GM10248 (cell line): ENCODE results near the gene CLSTN1.

Experiments used
- CTCF ChIA-PET: fragments of 300-600 bp; sonication (Branson Sonifier 250); formaldehyde crosslinking; extraction: SDS; loops from one replicate; lab custom pipeline; 2021; ENCODE audit warnings: antibody characterized with exemption; lab: Yijun Ruan, JAX
- POLR2A ChIA-PET: fragments of 350-650 bp; sonication (Branson Sonifier 250); formaldehyde crosslinking; extraction: SDS; loops from one replicate; lab custom pipeline; 2020; ENCODE audit warnings: antibody characterized with exemption; lab: Yijun Ruan, JAX
- DNase-seq: peaks from one replicate; pipeline ENCODE4 v3.0.0; 2012; ENCODE audit errors: extremely low spot score
- TF ChIP-seq, protein P1 (sequence below): IDR thresholded peaks from 2 replicates; pipeline ENCODE4 v1.5.1; 2012; ENCODE audit warnings: mild to moderate bottlenecking, low read depth; ENCODE audit errors: extremely low read depth, missing control alignments, control extremely low read depth

CLSTN1 gene

DNA sequence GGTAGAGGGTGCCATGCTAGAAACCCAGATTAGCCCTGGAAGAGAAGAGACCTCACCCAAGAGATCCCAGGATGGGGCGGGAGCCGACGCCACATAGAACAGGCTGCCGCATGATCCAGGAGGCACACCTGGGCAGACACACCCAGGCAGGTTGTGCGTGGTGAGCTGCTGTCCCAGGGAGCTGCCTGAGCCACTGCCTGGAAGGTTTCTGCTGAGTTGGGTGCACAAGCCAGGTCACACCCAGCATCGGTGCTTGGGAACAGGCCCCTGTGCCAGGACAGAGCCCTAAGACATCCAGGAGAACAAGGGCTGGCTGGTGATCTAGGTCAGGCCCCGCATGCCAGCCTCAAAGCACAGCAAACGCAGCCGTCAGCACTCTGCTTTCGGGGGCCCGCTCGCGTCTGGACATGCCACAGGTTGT lies 46.1 kb upstream of the CLSTN1 start:
- TF ChIP-seq, protein P1, sequence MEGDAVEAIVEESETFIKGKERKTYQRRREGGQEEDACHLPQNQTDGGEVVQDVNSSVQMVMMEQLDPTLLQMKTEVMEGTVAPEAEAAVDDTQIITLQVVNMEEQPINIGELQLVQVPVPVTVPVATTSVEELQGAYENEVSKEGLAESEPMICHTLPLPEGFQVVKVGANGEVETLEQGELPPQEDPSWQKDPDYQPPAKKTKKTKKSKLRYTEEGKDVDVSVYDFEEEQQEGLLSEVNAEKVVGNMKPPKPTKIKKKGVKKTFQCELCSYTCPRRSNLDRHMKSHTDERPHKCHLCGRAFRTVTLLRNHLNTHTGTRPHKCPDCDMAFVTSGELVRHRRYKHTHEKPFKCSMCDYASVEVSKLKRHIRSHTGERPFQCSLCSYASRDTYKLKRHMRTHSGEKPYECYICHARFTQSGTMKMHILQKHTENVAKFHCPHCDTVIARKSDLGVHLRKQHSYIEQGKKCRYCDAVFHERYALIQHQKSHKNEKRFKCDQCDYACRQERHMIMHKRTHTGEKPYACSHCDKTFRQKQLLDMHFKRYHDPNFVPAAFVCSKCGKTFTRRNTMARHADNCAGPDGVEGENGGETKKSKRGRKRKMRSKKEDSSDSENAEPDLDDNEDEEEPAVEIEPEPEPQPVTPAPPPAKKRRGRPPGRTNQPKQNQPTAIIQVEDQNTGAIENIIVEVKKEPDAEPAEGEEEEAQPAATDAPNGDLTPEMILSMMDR: no peak
- POLR2A ChIA-PET: no interaction called here
- no peak for DNase-seq
- CTCF ChIA-PET: interaction anchor here (1.7 to 3.6 kb wide), 6 partner anchors 9 to 255 kb away, joined by 4 to 69 read pairs (median 20); no protein-coding TSS in a partner anchor

- CTCF ChIA-PET: interaction anchor here (0.7 to 3.6 kb wide), 30 partner anchors 9 to 561 kb away, joined by 3 to 69 read pairs (median 4); partner anchors contain the start of genes CENPS, CTNNBIP1, LZIC and NMNAT1
- TF ChIP-seq, protein P1: no peak
- POLR2A ChIA-PET: interaction anchor here (1.3 kb wide), 1 partner anchor 242 kb away, joined by 3 read pairs; no protein-coding TSS in a partner anchor
- no peak for DNase-seq
Observed at GRCh38 chr1:9868244-9868590, 44.5 kb upstream of the CLSTN1 start.

GRCh38 chr1:9867408-9868243 lies 43.9 kb upstream of the CLSTN1 start:
- TF ChIP-seq, protein P1: peak; percentile 99
- CTCF ChIA-PET: interaction anchor here (0.7 to 7.4 kb wide), 30 partner anchors 9 to 562 kb away, joined by 3 to 72 read pairs (median 4); partner anchors contain the start of genes CENPS, CTNNBIP1, LZIC and NMNAT1
- POLR2A ChIA-PET: interaction anchor here (1.3 kb wide), 1 partner anchor 241 kb away, joined by 3 read pairs; no protein-coding TSS in a partner anchor
- peak; percentile 91 for DNase-seq

DNA sequence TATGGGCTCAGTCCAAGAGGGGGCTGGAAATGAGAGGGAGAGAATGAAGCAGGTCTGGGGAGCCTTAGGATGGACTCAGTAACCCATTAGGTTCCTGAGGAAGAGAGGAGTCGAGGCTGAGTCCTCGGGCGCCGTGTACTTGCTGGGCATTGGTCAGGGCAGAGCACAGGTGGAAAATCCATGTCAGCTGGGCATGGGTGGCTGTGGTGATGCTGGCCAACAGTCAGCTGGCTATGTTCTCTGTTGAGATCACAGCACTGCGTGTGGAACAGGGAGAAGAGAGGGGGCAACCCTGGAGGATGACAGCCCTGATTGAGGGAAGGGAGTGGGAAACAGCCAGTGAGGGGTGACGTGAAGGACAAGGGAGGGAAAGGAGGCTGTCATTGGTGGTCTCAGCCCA lies 43.1 kb upstream of the CLSTN1 start:
- CTCF ChIA-PET: interaction anchor here (0.9 to 7.4 kb wide), 9 partner anchors 7 to 376 kb away, joined by 3 to 72 read pairs (median 6); no protein-coding TSS in a partner anchor
- no peak for DNase-seq
- POLR2A ChIA-PET: no interaction called here
- TF ChIP-seq, protein P1: no peak

DNA sequence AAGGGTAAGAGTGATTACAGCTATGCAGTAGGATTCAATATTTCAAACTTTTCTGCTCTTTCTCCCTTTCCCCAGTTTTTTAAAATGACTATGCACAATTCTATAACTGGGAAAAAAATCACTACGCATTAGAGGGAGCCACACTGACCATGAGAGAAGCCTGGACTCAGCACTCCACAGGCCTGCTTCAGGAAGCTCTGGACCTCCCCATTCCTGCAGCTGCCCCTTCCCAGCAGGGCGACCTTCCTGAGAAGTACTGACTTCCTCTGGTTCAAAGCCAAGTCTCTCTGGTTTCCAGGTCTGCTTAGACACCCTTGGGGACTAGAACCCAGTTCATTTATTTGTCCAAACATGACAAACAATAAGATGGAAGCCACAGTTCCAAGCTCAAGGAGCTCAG lies 42.0 kb upstream of the CLSTN1 start:
- CTCF ChIA-PET: interaction anchor here (0.7 to 7.4 kb wide), 10 partner anchors 8 to 563 kb away, joined by 3 to 72 read pairs (median 6); no protein-coding TSS in a partner anchor
- POLR2A ChIA-PET: no interaction called here
- no peak for DNase-seq
- TF ChIP-seq, protein P1: no peak

DNA sequence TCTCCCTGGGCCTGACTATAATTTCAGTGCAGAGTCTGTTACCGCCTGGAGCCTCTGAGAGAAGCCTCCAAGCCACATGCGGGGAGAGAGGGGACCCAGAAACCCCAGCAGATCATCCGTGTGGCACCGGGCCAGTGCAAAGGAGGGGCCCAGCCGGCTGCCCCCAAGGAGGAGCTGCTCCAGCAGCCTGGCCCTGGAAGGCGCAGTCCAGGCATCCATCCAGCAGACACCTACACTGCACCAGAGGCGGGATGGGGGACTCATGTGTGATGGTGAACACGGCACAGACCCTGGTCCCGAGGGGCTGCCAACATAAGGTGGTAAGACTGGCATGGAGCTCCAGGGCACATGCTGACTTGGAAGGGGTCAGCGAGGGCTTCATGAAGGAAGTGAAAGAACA lies 39.6 kb upstream of the CLSTN1 start:
- TF ChIP-seq, protein P1: no peak
- DNase-seq: no peak
- POLR2A ChIA-PET: interaction anchor here (0.6 kb wide), 1 partner anchor 265 kb away, joined by 3 read pairs; no protein-coding TSS in a partner anchor
- CTCF ChIA-PET: interaction anchor here (0.7 to 7.4 kb wide), 7 partner anchors 10 to 368 kb away, joined by 3 to 72 read pairs (median 4); no protein-coding TSS in a partner anchor
